ENCODE measurements around the gene PIP5K1A. TPM values are rescaled to one million over a fixed set of nuclear protein-coding genes. Genes with fewer than 3 reads are reported as not detected.
A peak's percentile ranks its signal among the peaks of the same experiment; 100 is the strongest.

PIP5K1A gene
- total and polyA plus RNA-seq, 2 donors (not counting 1 experiment from before 2014, with no cell fraction given), result 80.9 to 118 TPM

DNA sequence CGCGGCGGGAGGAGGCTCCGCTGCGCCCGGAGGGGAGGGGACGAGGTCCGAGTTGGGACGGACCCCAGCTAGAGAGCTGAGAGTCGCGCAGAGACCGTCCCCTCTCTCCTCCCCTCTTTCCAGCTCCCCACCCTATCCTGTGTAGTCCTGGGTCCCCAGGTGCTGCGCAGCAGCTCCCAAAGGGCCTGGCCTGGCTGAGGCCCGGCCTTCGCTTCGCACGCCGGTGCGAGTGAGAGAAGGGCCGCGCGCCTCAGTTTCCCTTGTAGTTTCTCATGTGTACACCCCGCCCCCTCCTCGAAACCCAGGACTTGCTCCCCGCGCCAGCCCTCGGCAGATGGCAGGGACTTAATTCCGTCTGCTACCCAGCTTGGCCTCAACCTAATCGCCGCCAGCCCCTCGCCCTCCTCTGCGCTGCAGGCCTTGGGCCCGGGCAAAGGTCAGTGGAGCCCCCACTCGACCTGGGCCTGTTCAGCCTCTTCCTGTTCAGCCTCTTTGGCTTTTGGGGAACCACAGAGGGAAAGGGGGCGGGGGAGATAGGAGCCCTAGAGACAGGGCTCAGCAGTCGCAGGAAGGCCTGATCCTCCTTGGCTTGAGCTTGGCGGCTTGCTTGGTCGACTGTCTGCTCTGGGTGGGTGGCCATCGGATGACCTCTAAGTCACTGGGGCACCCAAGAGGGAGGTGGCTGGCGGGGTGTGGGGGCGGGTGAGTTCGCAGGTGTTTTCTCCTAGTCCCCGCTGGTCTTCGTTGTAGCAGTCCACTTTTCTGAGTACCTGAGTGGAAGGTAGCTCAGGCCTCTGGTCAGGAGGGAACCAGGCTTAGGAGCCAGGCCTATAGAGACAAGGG, 84.8 kb downstream of the PIP5K1A start:
- H3K36me3 ChIP-seq (ENCODE audit: control insufficient read depth, insufficient read depth, low read length), result peaks cover 18% of the 10 kb centered on the region
- H3K4me3 ChIP-seq (replicated peaks in 1 of 4; ENCODE audit: control extremely low read depth in 1 of 4, insufficient read depth in 1 of 4, low read depth in 3 of 4, low read length in 4 of 4), result peak overlapping the region; percentile 55 to 85 (median 77)
- H3K27me3 ChIP-seq (ENCODE audit: control insufficient read depth, insufficient read depth, low read length), result no peaks in the 10 kb centered on the region
- H3K9ac ChIP-seq (ENCODE audit: insufficient read depth, low read length), result peak overlapping the region; percentile 81
- no peaks in the 10 kb centered on the region for H3K9me3 ChIP-seq (ENCODE audit: control insufficient read depth, insufficient read depth, low read depth, low read length)
- H3K4me1 ChIP-seq (ENCODE audit: control insufficient read depth, extremely low read depth, insufficient read depth, low read length), result no peaks in the 10 kb centered on the region
- TF ChIP-seq, protein P1, sequence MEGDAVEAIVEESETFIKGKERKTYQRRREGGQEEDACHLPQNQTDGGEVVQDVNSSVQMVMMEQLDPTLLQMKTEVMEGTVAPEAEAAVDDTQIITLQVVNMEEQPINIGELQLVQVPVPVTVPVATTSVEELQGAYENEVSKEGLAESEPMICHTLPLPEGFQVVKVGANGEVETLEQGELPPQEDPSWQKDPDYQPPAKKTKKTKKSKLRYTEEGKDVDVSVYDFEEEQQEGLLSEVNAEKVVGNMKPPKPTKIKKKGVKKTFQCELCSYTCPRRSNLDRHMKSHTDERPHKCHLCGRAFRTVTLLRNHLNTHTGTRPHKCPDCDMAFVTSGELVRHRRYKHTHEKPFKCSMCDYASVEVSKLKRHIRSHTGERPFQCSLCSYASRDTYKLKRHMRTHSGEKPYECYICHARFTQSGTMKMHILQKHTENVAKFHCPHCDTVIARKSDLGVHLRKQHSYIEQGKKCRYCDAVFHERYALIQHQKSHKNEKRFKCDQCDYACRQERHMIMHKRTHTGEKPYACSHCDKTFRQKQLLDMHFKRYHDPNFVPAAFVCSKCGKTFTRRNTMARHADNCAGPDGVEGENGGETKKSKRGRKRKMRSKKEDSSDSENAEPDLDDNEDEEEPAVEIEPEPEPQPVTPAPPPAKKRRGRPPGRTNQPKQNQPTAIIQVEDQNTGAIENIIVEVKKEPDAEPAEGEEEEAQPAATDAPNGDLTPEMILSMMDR (conservative IDR thresholded peaks at IDR 0.05 in 1 of 2, IDR thresholded peaks at IDR 0.05 in 1 of 2; ENCODE audit: low read depth in 1 of 2, low read length in 2 of 2), result no peak
- no peak for TF ChIP-seq EZH2 (IDR thresholded peaks at IDR 0.05; ENCODE audit: low read length, missing control alignments)
- no peaks in the 10 kb centered on the region for H4K20me1 ChIP-seq (ENCODE audit: control insufficient read depth, extremely low read depth, insufficient read depth, low read length)
- DNase-seq (ENCODE audit: low read depth in 2 of 2), result peak in 1 of 2 donors; percentile 13
- peak overlapping the region; percentile 99 for H3K27ac ChIP-seq (ENCODE audit: insufficient read depth, low read length)
- no peak overlapping the region for H2AFZ ChIP-seq (ENCODE audit: low read length)
- H3K4me2 ChIP-seq (ENCODE audit: extremely low read depth, insufficient read depth, low read length), result peak overlapping the region; percentile 97
- peaks cover 15% of the 10 kb centered on the region for H3K79me2 ChIP-seq (ENCODE audit: control insufficient read depth, insufficient read depth, low read length)

DNA sequence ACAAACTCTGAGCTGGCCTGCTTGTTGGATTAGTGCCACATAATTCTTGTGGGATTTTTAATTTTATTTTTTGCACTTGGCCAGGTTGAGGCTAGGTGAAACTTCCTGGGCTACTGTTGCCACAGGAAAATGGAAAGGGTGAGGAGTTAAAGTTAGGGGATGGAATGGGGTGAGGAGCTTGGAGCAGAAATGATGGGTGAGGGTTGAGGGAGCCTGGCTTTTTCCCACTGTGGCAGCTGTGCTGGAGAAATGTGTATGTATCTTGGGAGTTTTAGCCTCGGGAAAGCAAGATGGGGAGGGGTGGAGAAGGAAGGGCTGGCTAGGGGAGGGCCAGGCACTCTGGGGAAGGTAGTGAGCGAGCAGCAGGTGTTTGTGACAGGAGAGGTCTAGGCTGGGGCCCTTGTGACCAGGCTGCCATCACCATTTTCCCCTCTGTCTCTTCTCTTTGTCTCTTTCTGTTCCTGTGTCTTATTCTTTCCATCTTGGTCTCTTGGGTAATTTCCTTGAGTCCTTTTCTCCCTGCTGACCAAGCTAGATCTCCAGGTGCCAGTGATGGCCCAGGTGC, 85.7 kb downstream of the PIP5K1A start:
- H3K4me3 ChIP-seq (replicated peaks in 1 of 4; ENCODE audit: control extremely low read depth in 1 of 4, insufficient read depth in 1 of 4, low read depth in 3 of 4, low read length in 4 of 4), result peak overlapping the region in 2 of 4 experiments; percentile 69 to 85
- no peak overlapping the region for H2AFZ ChIP-seq (ENCODE audit: low read length)
- no peaks in the 10 kb centered on the region for H4K20me1 ChIP-seq (ENCODE audit: control insufficient read depth, extremely low read depth, insufficient read depth, low read length)
- H3K9ac ChIP-seq (ENCODE audit: insufficient read depth, low read length), result no peak overlapping the region
- H3K27ac ChIP-seq (ENCODE audit: insufficient read depth, low read length), result no peak overlapping the region
- no peak for DNase-seq (ENCODE audit: low read depth in 2 of 2)
- peaks cover 15% of the 10 kb centered on the region for H3K79me2 ChIP-seq (ENCODE audit: control insufficient read depth, insufficient read depth, low read length)
- no peak for TF ChIP-seq EZH2 (IDR thresholded peaks at IDR 0.05; ENCODE audit: low read length, missing control alignments)
- TF ChIP-seq, protein P1 (conservative IDR thresholded peaks at IDR 0.05 in 1 of 2, IDR thresholded peaks at IDR 0.05 in 1 of 2; ENCODE audit: low read depth in 1 of 2, low read length in 2 of 2), result no peak
- H3K9me3 ChIP-seq (ENCODE audit: control insufficient read depth, insufficient read depth, low read depth, low read length), result no peaks in the 10 kb centered on the region
- H3K4me2 ChIP-seq (ENCODE audit: extremely low read depth, insufficient read depth, low read length), result no peak overlapping the region
- no peaks in the 10 kb centered on the region for H3K27me3 ChIP-seq (ENCODE audit: control insufficient read depth, insufficient read depth, low read length)
- no peaks in the 10 kb centered on the region for H3K4me1 ChIP-seq (ENCODE audit: control insufficient read depth, extremely low read depth, insufficient read depth, low read length)
- H3K36me3 ChIP-seq (ENCODE audit: control insufficient read depth, insufficient read depth, low read length), result peaks cover 20% of the 10 kb centered on the region

- no peaks in the 10 kb centered on the region for H4K20me1 ChIP-seq (ENCODE audit: control insufficient read depth, extremely low read depth, insufficient read depth, low read length)
- H3K27ac ChIP-seq (ENCODE audit: insufficient read depth, low read length), result no peak overlapping the region
- H2AFZ ChIP-seq (ENCODE audit: low read length), result no peak overlapping the region
- H3K79me2 ChIP-seq (ENCODE audit: control insufficient read depth, insufficient read depth, low read length), result peaks cover 15% of the 10 kb centered on the region
- no peak overlapping the region for H3K4me3 ChIP-seq (replicated peaks in 1 of 4; ENCODE audit: control extremely low read depth in 1 of 4, insufficient read depth in 1 of 4, low read depth in 3 of 4, low read length in 4 of 4)
- H3K36me3 ChIP-seq (ENCODE audit: control insufficient read depth, insufficient read depth, low read length), result peaks cover 38% of the 10 kb centered on the region
- DNase-seq (ENCODE audit: low read depth in 2 of 2), result no peak
- no peaks in the 10 kb centered on the region for H3K4me1 ChIP-seq (ENCODE audit: control insufficient read depth, extremely low read depth, insufficient read depth, low read length)
- H3K9me3 ChIP-seq (ENCODE audit: control insufficient read depth, insufficient read depth, low read depth, low read length), result no peaks in the 10 kb centered on the region
- H3K9ac ChIP-seq (ENCODE audit: insufficient read depth, low read length), result no peak overlapping the region
- H3K27me3 ChIP-seq (ENCODE audit: control insufficient read depth, insufficient read depth, low read length), result no peaks in the 10 kb centered on the region
- no peak overlapping the region for H3K4me2 ChIP-seq (ENCODE audit: extremely low read depth, insufficient read depth, low read length)
- TF ChIP-seq EZH2 (IDR thresholded peaks at IDR 0.05; ENCODE audit: low read length, missing control alignments), result no peak
- TF ChIP-seq, protein P1 (conservative IDR thresholded peaks at IDR 0.05 in 1 of 2, IDR thresholded peaks at IDR 0.05 in 1 of 2; ENCODE audit: low read depth in 1 of 2, low read length in 2 of 2), result no peak
Observed at GRCh38 chr1:151286619-151287340, 88.4 kb downstream of the PIP5K1A start.

Measured in fibroblast of lung (primary cell).